K562 (cell line): ENCODE results near the gene ORAI1. TPM values are rescaled to one million over a fixed set of nuclear protein-coding genes. Genes with fewer than 3 reads are reported as not detected.

Experiments used
- ATAC-seq: fragments of 200-7000 bp; cut with Tn5 transposase; 3 replicates; pipeline ENCODE4 v1.9.1; 2020; ENCODE audit warnings: moderate library complexity
- BruUV-seq: library from RNA; stranded (reverse); fragments of 400-500 nt; replicated peaks from 2 replicates; lab custom pipeline; 2021; lab: Mats Ljungman, UMichigan
- CTCF ChIA-PET: fragments of 300-600 bp; formaldehyde crosslinking; extraction: SDS; loops from one replicate; lab custom pipeline; 2021; ENCODE audit warnings: low intra/inter-chr PET ratio; lab: Yijun Ruan, JAX
- POLR2A ChIA-PET: fragments of 300-600, 350-650 bp; sonication (Branson Sonifier 250); formaldehyde crosslinking; extraction: SDS; loops from one replicate; lab custom pipeline; 2021; ENCODE audit warnings: antibody characterized with exemption, inconsistent platforms; lab: Yijun Ruan, JAX
- DNase-seq, 4 experiments: peaks; one replicate each; pipeline versions ENCODE4 v3.0.0 to v3.0.0-alpha.2; 2011 to 2018; ENCODE audit warnings: low spot score in 3 of 4, mixed read lengths in 3 of 4; ENCODE audit errors: extremely low read depth in 1 of 4
- FAIRE-seq: peaks from 2 replicates; lab custom pipeline; 2011; peaks lifted over from hg19 to GRCh38; lab: Jason Lieb, UNC
- H2AFZ ChIP-seq: 2 replicates; pipeline ENCODE4 v1.6.0; 2011; ENCODE audit warnings: low read depth, low read length, control low read depth, inconsistent platforms
- H3K27ac ChIP-seq: fragments of 200-600 bp; 3 replicates; pipeline ENCODE4 v1.8.0; 2011; ENCODE audit warnings: low read depth, mild to moderate bottlenecking, control low read depth, inconsistent platforms, low read length, moderate library complexity, mixed read lengths; ENCODE audit errors: extremely low read depth
- H3K27me3 ChIP-seq, 2 experiments: fragments of 300-600 bp in 1 of 2; 2 replicates in 1 of 2; 3 replicates in 1 of 2; pipeline versions ENCODE4 v1.6.0 to v1.8.0; 2011; ENCODE audit warnings: inconsistent platforms in 2 of 2, low read length in 2 of 2, mild to moderate bottlenecking in 1 of 2, mixed read lengths in 1 of 2, moderate library complexity in 1 of 2; ENCODE audit not compliant: control insufficient read depth in 2 of 2, insufficient read depth in 2 of 2
- H3K36me3 ChIP-seq: fragments of 300-600 bp; 3 replicates; pipeline ENCODE4 v1.8.0; 2011; ENCODE audit warnings: mild to moderate bottlenecking, low read length, inconsistent platforms; ENCODE audit not compliant: control insufficient read depth, insufficient read depth
- H3K4me1 ChIP-seq, 2 experiments: fragments of 200-600 bp in 1 of 2; replicated peaks in 1 of 2; 2 replicates in 1 of 2; 3 replicates in 1 of 2; pipeline versions ENCODE4 v1.5.1 to v1.8.0; 2011; ENCODE audit warnings: inconsistent platforms in 2 of 2, low read length in 2 of 2, mild to moderate bottlenecking in 1 of 2, mixed read lengths in 1 of 2, moderate library complexity in 1 of 2; ENCODE audit not compliant: control insufficient read depth in 2 of 2, insufficient read depth in 2 of 2
- H3K4me2 ChIP-seq: 2 replicates; pipeline ENCODE4 v1.6.1; 2011; ENCODE audit warnings: low read length, control low read depth, inconsistent platforms, mixed read lengths; ENCODE audit not compliant: insufficient read depth
- H3K4me3 ChIP-seq: fragments of 200-600 bp; sonication (generic), shearing (Covaris generic); 2 replicates; pipeline ENCODE4 v1.5.1; 2016; ENCODE audit warnings: control low read depth, inconsistent platforms
- H3K79me2 ChIP-seq: fragments of 200-600 bp; 3 replicates; pipeline ENCODE4 v1.8.0; 2011; ENCODE audit warnings: low read length, inconsistent platforms; ENCODE audit not compliant: control insufficient read depth, insufficient read depth
- H3K9ac ChIP-seq, 2 experiments: 2 replicates each; pipeline versions ENCODE4 v1.6.0 to v1.6.1; 2011; ENCODE audit warnings: low read depth in 2 of 2, low read length in 2 of 2, control low read depth in 1 of 2, inconsistent platforms in 1 of 2, mild to moderate bottlenecking in 1 of 2, mixed read lengths in 1 of 2; ENCODE audit not compliant: insufficient read depth in 1 of 2
- H3K9me1 ChIP-seq: one replicate; pipeline ENCODE4 v1.6.0; 2011; ENCODE audit warnings: inconsistent platforms, mild to moderate bottlenecking, low read length, moderate library complexity; ENCODE audit not compliant: control insufficient read depth, insufficient read depth
- H3K9me3 ChIP-seq: replicated peaks from 2 replicates; pipeline ENCODE4 v1.5.1; 2011; ENCODE audit warnings: low read depth, low read length, inconsistent platforms; ENCODE audit not compliant: control insufficient read depth, insufficient read depth
- H4K20me1 ChIP-seq: replicated peaks from 2 replicates; pipeline ENCODE4 v1.6.1; 2011; ENCODE audit warnings: low read length, inconsistent platforms, mixed read lengths; ENCODE audit not compliant: control insufficient read depth, insufficient read depth
- ARID1B ChIP-seq: fragments of 450-650 bp; IDR thresholded peaks from 2 replicates; pipeline ENCODE4 v1.6.1; 2016; ENCODE audit warnings: antibody characterized with exemption, mild to moderate bottlenecking, inconsistent platforms
- ATF3 ChIP-seq, 2 experiments: fragments of 450-650 bp in 1 of 2; sonication (generic) in 1 of 2; formaldehyde crosslinking in 1 of 2; IDR thresholded peaks in 1 of 2; conservative IDR thresholded peaks in 1 of 2; 2 replicates each; pipeline versions ENCODE4 v1.6.1 to v1.8.1; 2016 to 2023; ENCODE audit warnings: mild to moderate bottlenecking in 2 of 2, moderate library complexity in 2 of 2, inconsistent platforms in 1 of 2, missing genetic modification reagents in 1 of 2
- GTF2F1 ChIP-seq: IDR thresholded peaks from 2 replicates; pipeline ENCODE4 v1.6.1; 2011; ENCODE audit warnings: low read depth, low read length, improper control_type of control experiment
- HNRNPLL ChIP-seq: fragments of 200-400 bp; formaldehyde crosslinking; IDR thresholded peaks from 2 replicates; pipeline ENCODE4 v1.6.1; 2017; ENCODE audit warnings: low read length, low read depth, mild to moderate bottlenecking; ENCODE audit not compliant: poor library complexity, severe bottlenecking
- HSF4 ChIP-seq: fragments of 250-450 bp; sonication (Bioruptor Pico); IDR thresholded peaks from 2 replicates; pipeline ENCODE4 v2.1.2; 2022; ENCODE audit warnings: mild to moderate bottlenecking, moderate library complexity, borderline replicate concordance
- JUND ChIP-seq, 2 experiments: IDR thresholded peaks; 2 replicates in 1 of 2; 3 replicates in 1 of 2; pipeline ENCODE4 v1.6.1; 2011; ENCODE audit warnings: borderline replicate concordance in 2 of 2, low read depth in 2 of 2, low read length in 2 of 2, improper control_type of control experiment in 1 of 2, missing biosample characterization in 1 of 2, missing genetic modification characterization in 1 of 2, missing genetic modification reagents in 1 of 2
- KAT2B ChIP-seq: IDR thresholded peaks from one replicate; pipeline ENCODE4 v1.6.1; 2012; ENCODE audit warnings: low read depth, mild to moderate bottlenecking, control low read depth, inconsistent platforms, low read length, moderate library complexity
- MEIS2 ChIP-seq: fragments of 450-650 bp; IDR thresholded peaks from 2 replicates; pipeline ENCODE4 v1.6.1; 2014; ENCODE audit warnings: mild to moderate bottlenecking; ENCODE audit not compliant: partially characterized antibody
- NFIX ChIP-seq: fragments of 250-450 bp; sonication (Bioruptor Pico); IDR thresholded peaks from 2 replicates; pipeline ENCODE4 v1.4.0; 2020; ENCODE audit warnings: low read depth, mild to moderate bottlenecking, moderate library complexity
- PCBP1 ChIP-seq: fragments of 200-400 bp; formaldehyde crosslinking; IDR thresholded peaks from 2 replicates; pipeline ENCODE4 v1.6.1; 2018; ENCODE audit warnings: mild to moderate bottlenecking, low read depth, low read length; ENCODE audit not compliant: poor library complexity, severe bottlenecking
- PURB ChIP-seq: sonication (generic); formaldehyde crosslinking; IDR thresholded peaks from 2 replicates; pipeline ENCODE4 v1.9.0; 2021; ENCODE audit warnings: low read depth, mild to moderate bottlenecking, missing genetic modification reagents
- RAD21 ChIP-seq, 2 experiments: fragments of 250-450 bp in 1 of 2; fragments of 450-650 bp in 1 of 2; sonication (Bioruptor Pico) in 1 of 2; formaldehyde crosslinking in 1 of 2; IDR thresholded peaks in 1 of 2; conservative IDR thresholded peaks in 1 of 2; 2 replicates each; pipeline versions ENCODE4 v1.4.0 to v1.8.0; 2020 to 2022; ENCODE audit warnings: mild to moderate bottlenecking in 2 of 2, moderate library complexity in 1 of 2
- SMARCA4 ChIP-seq: fragments of 450-650 bp; IDR thresholded peaks from 2 replicates; pipeline ENCODE4 v1.6.1; 2016
- TAF1 ChIP-seq: IDR thresholded peaks from 2 replicates; pipeline ENCODE4 v1.6.1; 2011; ENCODE audit warnings: mild to moderate bottlenecking, low read length, moderate library complexity; ENCODE audit not compliant: insufficient read depth, control insufficient read depth, severe bottlenecking; ENCODE audit errors: extremely low read depth
- ZBED1 ChIP-seq: IDR thresholded peaks from 2 replicates; pipeline ENCODE4 v1.6.1; 2014
- ZNF449 ChIP-seq: fragments of 250-450 bp; sonication (Bioruptor Pico); IDR thresholded peaks from 2 replicates; pipeline ENCODE4 v1.8.0; 2022; ENCODE audit warnings: moderate library complexity, mild to moderate bottlenecking, inconsistent platforms
- WGBS: fragments of 100-300 bp; shearing (Covaris generic); methylation state at CpG from one replicate; pipeline ENCODE4 v1.1.6; 2016; ENCODE audit warnings: low coverage, mixed read lengths; ENCODE audit not compliant: insufficient coverage; ENCODE audit errors: missing lambda C conversion rate; 5-methylcytosine and 5-hydroxymethylcytosine counted together
- in situ Hi-C: fragments of 300-500 bp; cut with MboI; formaldehyde crosslinking; loops from 4 replicates; pipeline ENCODE4 v1.15.0; 2018; ENCODE audit warnings: inconsistent platforms, mixed read lengths
- intact Hi-C: fragments of 100-400 bp; cut with micrococcal nuclease; formaldehyde crosslinking; loops from 2 replicates; pipeline ENCODE4 v1.14.2; 2022
- polyA plus RNA-seq, 8 experiments: library from polyadenylated mRNA; depleted of rRNA in 4 of 8; stranded (reverse) in 5 of 8; unstranded in 3 of 8; fragments of >200 nt; fragmentation: Nextera tagmentation in 2 of 8; fragmentation: Illumina TruSeq in 1 of 8; extraction: Ambion mirVana in 2 of 8; extraction: Trizol in 1 of 8; gene quantifications; 2 replicates each; pipeline versions ENCODE4 v1.2.1 to v1.2.3, GENCODE V29; 2011 to 2014; ENCODE audit warnings: inconsistent platforms in 1 of 8, missing spikeins in 1 of 8
- total RNA-seq, 7 experiments: library from RNA; depleted of rRNA in 6 of 7; stranded (reverse); fragments of >200 nt in 6 of 7; fragmentation: Illumina TruSeq in 2 of 7; extraction: Trizol in 2 of 7; gene quantifications; 2 replicates each; pipeline versions ENCODE4 v1.2.1 to v1.2.3, GENCODE V29; 2011 to 2021; ENCODE audit warnings: low replicate concordance in 1 of 7
- TF ChIP-seq, protein P1 (sequence below): fragments of 450-650 bp; IDR thresholded peaks from 2 replicates; pipeline ENCODE4 v1.6.1; 2016

Gene ORAI1
- total and polyA plus RNA-seq, 9 of the 15 experiments (the other 6 are each of a cell fraction or from before 2014, with no cell fraction given): 2.6 to 23.8 (median 9.3) TPM

GRCh38 chr12:121620333-121620891 is 5.9 kb upstream of the ORAI1 start:
- in situ Hi-C loops: no loop called here
- H3K4me1 ChIP-seq: peaks cover 7 to 16% of the 10 kb centered on the region in 2 experiments

More at GRCh38 chr12:121620333-121620891, 5.9 kb upstream of the ORAI1 start:
- TF ChIP-seq PURB (CRISPR knock-in tag): no peak
- no peak for TF ChIP-seq GTF2F1
- TF ChIP-seq TAF1: no peak
- TF ChIP-seq RAD21 (CRISPR knock-in tag; conservative IDR thresholded peaks at IDR 0.05 in 1 of 2, IDR thresholded peaks at IDR 0.05 in 1 of 2): 0 out of 4 replicates have a peak, but pooled peaks of 1 of the 2 experiments have one; percentile 1
- TF ChIP-seq KAT2B: no peak
- TF ChIP-seq SMARCA4: 0 out of 2 replicates have a peak, but pooled peaks have one; percentile 20
- TF ChIP-seq, protein P1, sequence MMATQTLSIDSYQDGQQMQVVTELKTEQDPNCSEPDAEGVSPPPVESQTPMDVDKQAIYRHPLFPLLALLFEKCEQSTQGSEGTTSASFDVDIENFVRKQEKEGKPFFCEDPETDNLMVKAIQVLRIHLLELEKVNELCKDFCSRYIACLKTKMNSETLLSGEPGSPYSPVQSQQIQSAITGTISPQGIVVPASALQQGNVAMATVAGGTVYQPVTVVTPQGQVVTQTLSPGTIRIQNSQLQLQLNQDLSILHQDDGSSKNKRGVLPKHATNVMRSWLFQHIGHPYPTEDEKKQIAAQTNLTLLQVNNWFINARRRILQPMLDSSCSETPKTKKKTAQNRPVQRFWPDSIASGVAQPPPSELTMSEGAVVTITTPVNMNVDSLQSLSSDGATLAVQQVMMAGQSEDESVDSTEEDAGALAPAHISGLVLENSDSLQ: 0 out of 2 replicates have a peak, but pooled peaks have one; percentile 26
- no peak for TF ChIP-seq NFIX
- 0 out of 2 replicates have a peak, but pooled peaks have one; percentile 19 for TF ChIP-seq ARID1B
- peak; percentile 34; the same call in 1 of the 2 replicates for TF ChIP-seq JUND (IDR thresholded peaks at IDR 0.05; ENCODE audit: borderline replicate concordance, low read depth, low read length)
- no peak for TF ChIP-seq JUND (tag; IDR thresholded peaks at IDR 0.05; ENCODE audit: borderline replicate concordance, low read depth, low read length)
- TF ChIP-seq PCBP1: no peak
- TF ChIP-seq HNRNPLL: no peak
- TF ChIP-seq ATF3 (IDR thresholded peaks at IDR 0.05): peak; percentile 44; the same call in 1 of the 2 replicates
- no peak for TF ChIP-seq ATF3 (CRISPR knock-in tag; conservative IDR thresholded peaks at IDR 0.05)
- no peak for TF ChIP-seq HSF4 (CRISPR knock-in tag)
- TF ChIP-seq ZBED1: no peak
- peak; percentile 70 for TF ChIP-seq MEIS2
- TF ChIP-seq ZNF449 (CRISPR knock-in tag): no peak
- intact Hi-C loops: no loop called here
- H3K9me3 ChIP-seq: no peaks in the 10 kb centered on the region
- H3K27ac ChIP-seq: peak overlapping the region; percentile 44; the same call in 1 of the 3 replicates
- no peak for ATAC-seq
- no peak overlapping the region for H3K4me3 ChIP-seq
- no peaks in the 10 kb centered on the region for H3K79me2 ChIP-seq
- FAIRE-seq: no peak
- H2AFZ ChIP-seq: peak overlapping the region; percentile 76
- BruUV-seq: no TSS peak
- H3K27me3 ChIP-seq: no peaks in the 10 kb centered on the region
- no peaks in the 10 kb centered on the region for H3K9me1 ChIP-seq
- H3K4me2 ChIP-seq: no peak overlapping the region
- H3K9ac ChIP-seq: peak overlapping the region in 1 of 2 experiments; percentile 61; a peak in 1 of 4 replicates
- DNase-seq: peak in 1 of 4 experiments; percentile 23
- no peaks in the 10 kb centered on the region for H4K20me1 ChIP-seq
- no peaks in the 10 kb centered on the region for H3K36me3 ChIP-seq
- POLR2A ChIA-PET: interaction anchor here (0.8 to 1.8 kb wide), 3 partner anchors 10 to 19 kb away, joined by 4 to 5 read pairs (median 5); no protein-coding TSS in a partner anchor
- WGBS: 39% methylated on average over 8 of the region's 8 CpGs
- CTCF ChIA-PET: no interaction called here
